Neural progenitor cell (in vitro differentiated cells): Measurements from ENCODE around the gene SV2A. TPM values are rescaled to one million over a fixed set of nuclear protein-coding genes. Genes with fewer than 3 reads are reported as not detected.
A peak's percentile ranks its signal among the peaks of the same experiment; 100 is the strongest.
"Not testable (repeated sequence)": the region's sequence is repeated elsewhere in the genome, so short reads cannot be mapped to it uniquely, and the experiment has no call there.

Experiments used
- DNase-seq: peaks from one replicate; pipeline ENCODE4 v3.0.0-alpha.2; 2016; ENCODE audit warnings: low spot score
- H2AFZ ChIP-seq: fragments of 200-600 bp; sonication (generic); replicated peaks from 2 replicates; pipeline ENCODE4 v1.6.1; 2016; ENCODE audit warnings: antibody characterized with exemption
- H3F3A ChIP-seq: fragments of 200-600 bp; sonication (generic); 2 replicates; pipeline ENCODE4 v1.6.1; 2016; ENCODE audit warnings: antibody characterized with exemption, low read depth
- H3K27ac ChIP-seq: fragments of 200-600 bp; sonication (generic); 2 replicates; pipeline ENCODE4 v1.5.1; 2016; ENCODE audit warnings: mild to moderate bottlenecking
- H3K27me3 ChIP-seq: fragments of 200-600 bp; sonication (generic); 2 replicates; pipeline ENCODE4 v1.6.1; 2016; ENCODE audit warnings: mild to moderate bottlenecking, moderate library complexity
- H3K36me3 ChIP-seq: fragments of 200-600 bp; sonication (generic); 2 replicates; pipeline ENCODE4 v1.5.1; 2016
- H3K4me1 ChIP-seq: fragments of 200-600 bp; sonication (generic); 2 replicates; pipeline ENCODE4 v1.6.1; 2016; ENCODE audit warnings: mixed run types
- H3K4me2 ChIP-seq: fragments of 200-600 bp; sonication (generic); 2 replicates; pipeline ENCODE4 v1.6.1; 2016
- H3K4me3 ChIP-seq: fragments of 200-600 bp; sonication (generic); 2 replicates; pipeline ENCODE4 v1.5.1; 2016
- H3K79me2 ChIP-seq: fragments of 200-600 bp; sonication (generic); 2 replicates; pipeline ENCODE4 v1.6.1; 2016; ENCODE audit warnings: low read depth
- H3K9ac ChIP-seq: fragments of 200-600 bp; sonication (generic); 2 replicates; pipeline ENCODE4 v1.6.1; 2016
- H3K9me3 ChIP-seq: fragments of 200-600 bp; sonication (generic); 2 replicates; pipeline ENCODE4 v1.5.1; 2016; ENCODE audit warnings: low read depth
- H4K20me1 ChIP-seq: fragments of 200-600 bp; sonication (generic); 2 replicates; pipeline ENCODE4 v1.6.1; 2016; ENCODE audit warnings: low read depth
- H3K27ac Mint-ChIP-seq: 3 replicates; pipeline ENCODE4 v1.8.0; 2021; ENCODE audit warnings: mixed read lengths
- H3K27me3 Mint-ChIP-seq: 2 replicates; pipeline ENCODE4 v1.8.0; 2022; ENCODE audit warnings: low read depth, mild to moderate bottlenecking, inconsistent platforms, moderate library complexity, mixed read lengths; ENCODE audit not compliant: insufficient read depth
- H3K36me3 Mint-ChIP-seq: 3 replicates; pipeline ENCODE4 v1.8.0; 2021; ENCODE audit warnings: mixed read lengths
- H3K4me1 Mint-ChIP-seq: 3 replicates; pipeline ENCODE4 v1.8.0; 2021; ENCODE audit warnings: mixed read lengths
- H3K4me3 Mint-ChIP-seq: 3 replicates; pipeline ENCODE4 v1.8.0; 2021; ENCODE audit warnings: mild to moderate bottlenecking, moderate library complexity, mixed read lengths
- H3K9me3 Mint-ChIP-seq: 3 replicates; pipeline ENCODE4 v1.8.0; 2020; ENCODE audit warnings: mixed read lengths
- EZH2 ChIP-seq: fragments of 200-600 bp; sonication (generic); IDR thresholded peaks from 2 replicates; pipeline ENCODE4 v1.6.1; 2017; ENCODE audit warnings: antibody characterized with exemption, mild to moderate bottlenecking, moderate library complexity
- EZH2phosphoT487 ChIP-seq: fragments of 200-600 bp; sonication (generic); IDR thresholded peaks from 2 replicates; pipeline ENCODE4 v1.6.1; 2017; ENCODE audit warnings: antibody characterized with exemption
- total RNA-seq: library from RNA; depleted of rRNA; stranded (reverse); fragments of >200 nt; gene quantifications from 2 replicates; pipeline ENCODE4 v1.2.3, GENCODE V29; 2015; ENCODE audit warnings: low replicate concordance
- TF ChIP-seq, protein P1 (sequence below): fragments of 200-600 bp; sonication (generic); IDR thresholded peaks from 2 replicates; pipeline ENCODE4 v1.5.1; 2017; ENCODE audit warnings: antibody characterized with exemption, mild to moderate bottlenecking

SV2A gene
- total RNA-seq, 1 donor from 2014 or later, result 31.6 TPM

GRCh38 chr1:149888247-149888998 is 29.2 kb downstream of the SV2A start:
- H3K4me1 ChIP-seq, result peaks cover 20% of the 10 kb centered on the region
- peaks cover 28% of the 10 kb centered on the region for H3K79me2 ChIP-seq
- no peaks in the 10 kb centered on the region for H3K9me3 ChIP-seq
- H4K20me1 ChIP-seq, result peaks cover 26% of the 10 kb centered on the region
- no peaks in the 10 kb centered on the region for H3K27me3 Mint-ChIP-seq
- no peaks in the 10 kb centered on the region for H3K27me3 ChIP-seq
- H3K27ac Mint-ChIP-seq, result no peak overlapping the region
- peak overlapping the region; percentile 88 for H2AFZ ChIP-seq
- peak overlapping the region; percentile 65 for H3K9ac ChIP-seq
- no peaks in the 10 kb centered on the region for H3K9me3 Mint-ChIP-seq
- H3F3A ChIP-seq, result peaks cover 54% of the 10 kb centered on the region
- H3K36me3 ChIP-seq, result no peaks in the 10 kb centered on the region
- peak; percentile 93 for DNase-seq
- TF ChIP-seq EZH2, result no peak
- TF ChIP-seq, protein P1, sequence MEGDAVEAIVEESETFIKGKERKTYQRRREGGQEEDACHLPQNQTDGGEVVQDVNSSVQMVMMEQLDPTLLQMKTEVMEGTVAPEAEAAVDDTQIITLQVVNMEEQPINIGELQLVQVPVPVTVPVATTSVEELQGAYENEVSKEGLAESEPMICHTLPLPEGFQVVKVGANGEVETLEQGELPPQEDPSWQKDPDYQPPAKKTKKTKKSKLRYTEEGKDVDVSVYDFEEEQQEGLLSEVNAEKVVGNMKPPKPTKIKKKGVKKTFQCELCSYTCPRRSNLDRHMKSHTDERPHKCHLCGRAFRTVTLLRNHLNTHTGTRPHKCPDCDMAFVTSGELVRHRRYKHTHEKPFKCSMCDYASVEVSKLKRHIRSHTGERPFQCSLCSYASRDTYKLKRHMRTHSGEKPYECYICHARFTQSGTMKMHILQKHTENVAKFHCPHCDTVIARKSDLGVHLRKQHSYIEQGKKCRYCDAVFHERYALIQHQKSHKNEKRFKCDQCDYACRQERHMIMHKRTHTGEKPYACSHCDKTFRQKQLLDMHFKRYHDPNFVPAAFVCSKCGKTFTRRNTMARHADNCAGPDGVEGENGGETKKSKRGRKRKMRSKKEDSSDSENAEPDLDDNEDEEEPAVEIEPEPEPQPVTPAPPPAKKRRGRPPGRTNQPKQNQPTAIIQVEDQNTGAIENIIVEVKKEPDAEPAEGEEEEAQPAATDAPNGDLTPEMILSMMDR, result peak; percentile 68
- no peak overlapping the region for H3K4me3 Mint-ChIP-seq
- H3K4me2 ChIP-seq, result peak overlapping the region; percentile 94
- peak overlapping the region; percentile 82 for H3K4me3 ChIP-seq
- H3K27ac ChIP-seq, result peak overlapping the region; percentile 97
- peaks cover 4% of the 10 kb centered on the region for H3K4me1 Mint-ChIP-seq
- H3K36me3 Mint-ChIP-seq, result no peaks in the 10 kb centered on the region

GRCh38 chr1:149887456-149888246 is 30.0 kb downstream of the SV2A start:
- Histone ChIP-seq H2AFZ (peak overlapping the region; percentile 88), H3K9me3 (no peaks in the 10 kb centered on the region), H3K4me1 (peaks cover 20% of the 10 kb centered on the region), H3K4me3 (peak overlapping the region; percentile 82), H3K4me2 (peak overlapping the region; percentile 94), H3K36me3 (no peaks in the 10 kb centered on the region), H3K9ac (peak overlapping the region; percentile 68), H4K20me1 (peaks cover 26% of the 10 kb centered on the region), H3F3A (peaks cover 54% of the 10 kb centered on the region), H3K27me3 (no peaks in the 10 kb centered on the region), H3K79me2 (peaks cover 28% of the 10 kb centered on the region), H3K27ac (peak overlapping the region; percentile 97)
- H3K4me3 Mint-ChIP-seq, result no peak overlapping the region
- no peak overlapping the region for H3K27ac Mint-ChIP-seq
- no peaks in the 10 kb centered on the region for H3K36me3 Mint-ChIP-seq
- no peaks in the 10 kb centered on the region for H3K9me3 Mint-ChIP-seq
- peak; percentile 93 for DNase-seq
- H3K4me1 Mint-ChIP-seq, result peaks cover 4% of the 10 kb centered on the region
- no peaks in the 10 kb centered on the region for H3K27me3 Mint-ChIP-seq
- TF ChIP-seq EZH2phosphoT487 (no peak), EZH2 (peak; percentile 21)

DNA sequence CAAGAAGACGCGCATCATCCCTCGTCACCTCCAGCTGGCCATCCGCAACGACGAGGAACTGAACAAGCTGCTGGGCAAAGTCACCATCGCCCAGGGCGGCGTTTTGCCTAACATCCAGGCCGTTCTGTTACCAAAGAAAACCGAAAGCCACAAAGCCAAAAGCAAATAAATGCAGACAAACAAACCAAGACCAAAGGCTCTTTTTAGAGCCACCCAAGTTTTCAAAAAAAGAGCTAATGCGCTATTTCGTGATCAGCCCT is 30.5 kb downstream of the SV2A start:
- H3K4me3 Mint-ChIP-seq, H3K9me3 Mint-ChIP-seq, H3K4me1 Mint-ChIP-seq, H3K36me3 ChIP-seq, DNase-seq, H3K27me3 ChIP-seq, H3K9me3 ChIP-seq, H3K27me3 Mint-ChIP-seq, H3K36me3 Mint-ChIP-seq, H2AFZ ChIP-seq: not testable (repeated sequence)
- H4K20me1 ChIP-seq, result peaks cover 26% of the 10 kb centered on the region
- H3K27ac Mint-ChIP-seq, result peak overlapping the region; percentile 92
- peak overlapping the region; percentile 94 for H3K4me2 ChIP-seq
- H3K79me2 ChIP-seq, result peaks cover 28% of the 10 kb centered on the region
- H3K4me3 ChIP-seq, result peak overlapping the region; percentile 82
- H3K4me1 ChIP-seq, result peaks cover 20% of the 10 kb centered on the region
- H3F3A ChIP-seq, result peaks cover 54% of the 10 kb centered on the region
- H3K27ac ChIP-seq, result peak overlapping the region; percentile 97
- H3K9ac ChIP-seq, result peak overlapping the region; percentile 68

DNA sequence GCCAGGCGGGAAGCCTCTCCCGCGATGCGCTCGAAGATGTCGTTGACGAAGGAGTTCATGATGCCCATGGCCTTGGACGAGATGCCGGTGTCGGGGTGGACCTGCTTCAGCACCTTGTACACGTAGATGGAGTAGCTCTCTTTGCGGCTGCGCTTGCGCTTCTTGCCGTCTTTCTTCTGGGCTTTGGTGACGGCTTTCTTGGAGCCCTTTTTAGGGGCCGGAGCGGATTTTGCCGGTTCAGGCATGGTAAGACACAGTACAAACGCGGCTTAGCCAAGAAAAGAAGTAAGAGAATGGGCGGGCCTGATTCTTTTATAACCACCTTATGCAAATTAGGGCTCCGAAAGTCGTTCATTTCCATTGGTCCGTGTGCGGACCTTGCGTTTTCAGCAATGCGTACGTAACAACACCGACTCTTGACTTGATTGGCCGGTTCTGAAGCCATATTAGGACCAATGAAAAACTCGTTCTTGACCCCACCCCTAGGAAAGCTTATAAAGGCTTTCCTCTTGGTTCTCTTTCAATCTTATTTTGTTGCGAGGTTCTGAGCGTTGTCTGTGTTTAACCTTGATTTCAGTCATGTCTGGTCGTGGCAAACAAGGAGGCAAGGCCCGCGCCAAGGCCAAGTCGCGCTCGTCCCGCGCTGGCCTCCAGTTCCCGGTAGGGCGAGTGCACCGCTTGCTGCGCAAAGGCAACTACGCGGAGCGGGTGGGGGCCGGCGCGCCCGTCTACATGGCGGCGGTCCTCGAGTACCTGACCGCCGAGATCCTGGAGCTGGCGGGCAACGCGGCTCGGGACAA is 31.0 kb downstream of the SV2A start:
- H3K79me2 ChIP-seq, result peaks cover 28% of the 10 kb centered on the region
- no peaks in the 10 kb centered on the region for H3K36me3 Mint-ChIP-seq
- no peaks in the 10 kb centered on the region for H3K27me3 ChIP-seq
- H3F3A ChIP-seq, result peaks cover 54% of the 10 kb centered on the region
- no peak overlapping the region for H3K27ac Mint-ChIP-seq
- H3K4me3 ChIP-seq, result peak overlapping the region; percentile 82
- H4K20me1 ChIP-seq, result peaks cover 26% of the 10 kb centered on the region
- H3K4me2 ChIP-seq, result peak overlapping the region; percentile 94
- H3K9ac ChIP-seq, result peak overlapping the region; percentile 68
- H3K4me1 Mint-ChIP-seq, result peaks cover 4% of the 10 kb centered on the region
- no peaks in the 10 kb centered on the region for H3K9me3 ChIP-seq
- no peaks in the 10 kb centered on the region for H3K27me3 Mint-ChIP-seq
- H3K4me1 ChIP-seq, result peaks cover 20% of the 10 kb centered on the region
- no peaks in the 10 kb centered on the region for H3K9me3 Mint-ChIP-seq
- H3K4me3 Mint-ChIP-seq, result no peak overlapping the region
- peak overlapping the region; percentile 97 for H3K27ac ChIP-seq
- H3K36me3 ChIP-seq, result no peaks in the 10 kb centered on the region
- no peak for TF ChIP-seq EZH2phosphoT487
- no peak for TF ChIP-seq EZH2
- TF ChIP-seq, protein P1, result no peak
- no peak overlapping the region for H2AFZ ChIP-seq
- peak; percentile 97 for DNase-seq

DNA sequence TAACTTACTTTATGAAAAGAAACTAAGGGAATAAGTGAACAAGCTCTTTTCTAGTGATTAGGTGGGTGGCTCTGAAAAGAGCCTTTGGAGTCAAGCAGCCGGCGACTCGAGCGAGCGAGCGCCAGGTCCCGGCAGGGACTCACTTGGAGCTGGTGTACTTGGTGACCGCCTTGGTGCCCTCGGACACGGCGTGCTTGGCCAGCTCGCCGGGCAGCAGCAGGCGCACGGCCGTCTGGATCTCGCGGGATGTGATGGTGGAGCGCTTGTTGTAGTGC is 31.6 kb downstream of the SV2A start:
- not testable (repeated sequence) for H2AFZ ChIP-seq, H3K27ac Mint-ChIP-seq, H3K9me3 Mint-ChIP-seq, H3K4me1 Mint-ChIP-seq, DNase-seq, H3K36me3 Mint-ChIP-seq, H3K4me3 Mint-ChIP-seq, H3K36me3 ChIP-seq, H3K27me3 ChIP-seq, H3K9me3 ChIP-seq, H3K27me3 Mint-ChIP-seq
- H3K27ac ChIP-seq, result peak overlapping the region; percentile 97
- H3K4me2 ChIP-seq, result peak overlapping the region; percentile 94
- H3K4me3 ChIP-seq, result peak overlapping the region; percentile 82
- peak overlapping the region; percentile 54 for H3K9ac ChIP-seq
- H3F3A ChIP-seq, result peaks cover 54% of the 10 kb centered on the region
- H3K79me2 ChIP-seq, result peaks cover 28% of the 10 kb centered on the region
- peaks cover 20% of the 10 kb centered on the region for H3K4me1 ChIP-seq
- H4K20me1 ChIP-seq, result peaks cover 26% of the 10 kb centered on the region
